Prostate gland (tissue), 2 donors: ENCODE measurements around the gene SSC5D.

Experiments
- CTCF ChIP-seq, 4 experiments: fragments of 200-600 bp in 2 of 4; fragments of 450-650 bp in 2 of 4; sonication (generic) in 2 of 4; IDR thresholded peaks; 1 replicate in 3 of 4; 2 replicates in 1 of 4; pipeline ENCODE4 v1.5.1; 2016 to 2019; ENCODE audit warnings: antibody characterized with exemption in 4 of 4, mild to moderate bottlenecking in 2 of 4, moderate library complexity in 2 of 4
- POLR2A ChIP-seq: fragments of 450-650 bp; IDR thresholded peaks from one replicate; pipeline ENCODE4 v1.6.1; 2016; ENCODE audit warnings: antibody characterized with exemption, mild to moderate bottlenecking

- TF ChIP-seq CTCF (IDR thresholded peaks at IDR 0.05): no peak
- no peak for TF ChIP-seq POLR2A
Measured at GRCh38 chr19:55540619-55541018, 52.4 kb downstream of the SSC5D start.
